ENCODE measurements around the gene APOBEC3A.

DNA sequence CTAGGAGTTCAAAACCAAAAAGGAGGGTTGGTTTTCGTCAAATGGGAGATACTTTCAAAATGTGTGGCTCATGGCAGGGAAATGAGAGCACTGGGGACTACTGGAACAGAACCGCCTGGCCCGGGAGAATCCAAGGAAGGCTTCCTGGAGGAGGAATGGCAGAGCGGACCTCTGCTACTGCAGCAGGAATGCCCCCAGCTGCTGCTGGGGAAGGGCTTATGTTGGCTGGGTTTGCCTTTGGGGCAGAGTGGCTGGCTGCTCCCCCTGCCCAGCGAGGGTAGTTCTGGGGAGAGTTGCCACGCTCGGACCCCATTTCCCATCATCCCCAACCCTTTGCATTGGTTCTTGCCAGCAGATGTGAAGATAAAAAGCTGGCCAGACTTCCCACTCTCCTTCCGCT is 10.6 kb upstream of the APOBEC3A start:
- TF ChIP-seq, protein P1, sequence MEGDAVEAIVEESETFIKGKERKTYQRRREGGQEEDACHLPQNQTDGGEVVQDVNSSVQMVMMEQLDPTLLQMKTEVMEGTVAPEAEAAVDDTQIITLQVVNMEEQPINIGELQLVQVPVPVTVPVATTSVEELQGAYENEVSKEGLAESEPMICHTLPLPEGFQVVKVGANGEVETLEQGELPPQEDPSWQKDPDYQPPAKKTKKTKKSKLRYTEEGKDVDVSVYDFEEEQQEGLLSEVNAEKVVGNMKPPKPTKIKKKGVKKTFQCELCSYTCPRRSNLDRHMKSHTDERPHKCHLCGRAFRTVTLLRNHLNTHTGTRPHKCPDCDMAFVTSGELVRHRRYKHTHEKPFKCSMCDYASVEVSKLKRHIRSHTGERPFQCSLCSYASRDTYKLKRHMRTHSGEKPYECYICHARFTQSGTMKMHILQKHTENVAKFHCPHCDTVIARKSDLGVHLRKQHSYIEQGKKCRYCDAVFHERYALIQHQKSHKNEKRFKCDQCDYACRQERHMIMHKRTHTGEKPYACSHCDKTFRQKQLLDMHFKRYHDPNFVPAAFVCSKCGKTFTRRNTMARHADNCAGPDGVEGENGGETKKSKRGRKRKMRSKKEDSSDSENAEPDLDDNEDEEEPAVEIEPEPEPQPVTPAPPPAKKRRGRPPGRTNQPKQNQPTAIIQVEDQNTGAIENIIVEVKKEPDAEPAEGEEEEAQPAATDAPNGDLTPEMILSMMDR (IDR thresholded peaks at IDR 0.05), result no peak
- no peak for TF ChIP-seq EZH2 (IDR thresholded peaks at IDR 0.05; ENCODE audit: borderline replicate concordance, insufficient read depth, low read depth, low read length, poor library complexity, severe bottlenecking)

Data from B cell (primary cell).